ENCODE data around the gene RABEP1. TPM values are rescaled to one million over a fixed set of nuclear protein-coding genes. Genes with fewer than 3 reads are reported as not detected.

RABEP1 gene
- total and polyA plus RNA-seq, 2 experiments from 2014 or later: 37.0 to 88.1 TPM

DNA sequence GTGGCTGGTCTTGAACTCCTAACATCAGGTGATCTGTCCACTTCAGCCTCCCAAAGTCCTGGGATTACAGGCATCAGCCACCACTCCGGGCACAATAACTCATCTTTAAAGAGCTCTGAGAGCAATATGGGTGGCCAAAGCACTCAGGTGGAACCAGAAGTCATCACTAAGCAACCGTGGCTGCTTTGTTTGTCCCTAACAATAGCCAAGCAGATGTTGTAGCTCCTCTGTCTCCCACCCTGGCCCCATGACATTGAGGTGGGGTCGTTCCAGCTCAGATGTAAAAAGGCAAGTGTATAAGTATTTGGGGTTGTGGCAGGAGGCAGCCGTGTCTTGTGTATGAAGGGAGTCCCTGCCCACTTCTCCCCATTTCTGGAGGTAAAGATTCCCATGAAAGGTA, 43.8 kb upstream of the RABEP1 start:
- Histone ChIP-seq H2AFZ (no peak overlapping the region), H3K27ac (ENCODE audit: low read depth) (no peak overlapping the region), H3K9me2 (ENCODE audit: insufficient read depth) (no peaks in the 10 kb centered on the region), H3K4me3 (no peak overlapping the region), H3K4me2 (no peak overlapping the region), H3K79me2 (replicated peaks; ENCODE audit: insufficient read depth) (no peaks in the 10 kb centered on the region), H3K36me3 (ENCODE audit: insufficient read depth) (no peaks in the 10 kb centered on the region), H3K4me1 (ENCODE audit: insufficient read depth) (no peaks in the 10 kb centered on the region), H3F3A (replicated peaks; ENCODE audit: low read depth) (no peaks in the 10 kb centered on the region), H3K27me3 (ENCODE audit: insufficient read depth) (no peaks in the 10 kb centered on the region), H4K20me1 (replicated peaks; ENCODE audit: insufficient read depth) (no peaks in the 10 kb centered on the region)
- ATAC-seq (no peak), DNase-seq (ENCODE audit: low spot score) (no peak)
- Mint-ChIP-seq H3K27ac (no peak overlapping the region), H3K4me3 (no peak overlapping the region), H3K27me3 (ENCODE audit: insufficient read depth, low read depth, poor library complexity) (peaks cover 2% of the 10 kb centered on the region), H3K9me3 (no peaks in the 10 kb centered on the region; the same call in 2 of the 3 replicates), H3K36me3 (ENCODE audit: low read depth) (no peaks in the 10 kb centered on the region), H3K4me1 (no peaks in the 10 kb centered on the region)
- TF ChIP-seq POLR2AphosphoS5 (IDR thresholded peaks at IDR 0.05; ENCODE audit: low read depth): no peak
- TF ChIP-seq ZNF331 (CRISPR knock-in tag; IDR thresholded peaks at IDR 0.05; ENCODE audit: low read depth): no peak
- TF ChIP-seq NANOG (IDR thresholded peaks at IDR 0.05; ENCODE audit: borderline replicate concordance): no peak
- TF ChIP-seq, protein P1, sequence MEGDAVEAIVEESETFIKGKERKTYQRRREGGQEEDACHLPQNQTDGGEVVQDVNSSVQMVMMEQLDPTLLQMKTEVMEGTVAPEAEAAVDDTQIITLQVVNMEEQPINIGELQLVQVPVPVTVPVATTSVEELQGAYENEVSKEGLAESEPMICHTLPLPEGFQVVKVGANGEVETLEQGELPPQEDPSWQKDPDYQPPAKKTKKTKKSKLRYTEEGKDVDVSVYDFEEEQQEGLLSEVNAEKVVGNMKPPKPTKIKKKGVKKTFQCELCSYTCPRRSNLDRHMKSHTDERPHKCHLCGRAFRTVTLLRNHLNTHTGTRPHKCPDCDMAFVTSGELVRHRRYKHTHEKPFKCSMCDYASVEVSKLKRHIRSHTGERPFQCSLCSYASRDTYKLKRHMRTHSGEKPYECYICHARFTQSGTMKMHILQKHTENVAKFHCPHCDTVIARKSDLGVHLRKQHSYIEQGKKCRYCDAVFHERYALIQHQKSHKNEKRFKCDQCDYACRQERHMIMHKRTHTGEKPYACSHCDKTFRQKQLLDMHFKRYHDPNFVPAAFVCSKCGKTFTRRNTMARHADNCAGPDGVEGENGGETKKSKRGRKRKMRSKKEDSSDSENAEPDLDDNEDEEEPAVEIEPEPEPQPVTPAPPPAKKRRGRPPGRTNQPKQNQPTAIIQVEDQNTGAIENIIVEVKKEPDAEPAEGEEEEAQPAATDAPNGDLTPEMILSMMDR (conservative IDR thresholded peaks at IDR 0.05; ENCODE audit: low read depth in 2 of 2): no peak
- TF ChIP-seq ZNF114 (CRISPR knock-in tag; IDR thresholded peaks at IDR 0.05): no peak
- no peak for TF ChIP-seq STAT1 (IDR thresholded peaks at IDR 0.05; ENCODE audit: unreplicated experiment)
- no peak for TF ChIP-seq CREB1 (CRISPR knock-in tag; IDR thresholded peaks at IDR 0.05; ENCODE audit: low read depth)
- TF ChIP-seq EZH2 (IDR thresholded peaks at IDR 0.05; ENCODE audit: low read depth, unreplicated experiment): no peak
- no peak for TF ChIP-seq JUNB (IDR thresholded peaks at IDR 0.05; ENCODE audit: unreplicated experiment)
- TF ChIP-seq, protein P2, sequence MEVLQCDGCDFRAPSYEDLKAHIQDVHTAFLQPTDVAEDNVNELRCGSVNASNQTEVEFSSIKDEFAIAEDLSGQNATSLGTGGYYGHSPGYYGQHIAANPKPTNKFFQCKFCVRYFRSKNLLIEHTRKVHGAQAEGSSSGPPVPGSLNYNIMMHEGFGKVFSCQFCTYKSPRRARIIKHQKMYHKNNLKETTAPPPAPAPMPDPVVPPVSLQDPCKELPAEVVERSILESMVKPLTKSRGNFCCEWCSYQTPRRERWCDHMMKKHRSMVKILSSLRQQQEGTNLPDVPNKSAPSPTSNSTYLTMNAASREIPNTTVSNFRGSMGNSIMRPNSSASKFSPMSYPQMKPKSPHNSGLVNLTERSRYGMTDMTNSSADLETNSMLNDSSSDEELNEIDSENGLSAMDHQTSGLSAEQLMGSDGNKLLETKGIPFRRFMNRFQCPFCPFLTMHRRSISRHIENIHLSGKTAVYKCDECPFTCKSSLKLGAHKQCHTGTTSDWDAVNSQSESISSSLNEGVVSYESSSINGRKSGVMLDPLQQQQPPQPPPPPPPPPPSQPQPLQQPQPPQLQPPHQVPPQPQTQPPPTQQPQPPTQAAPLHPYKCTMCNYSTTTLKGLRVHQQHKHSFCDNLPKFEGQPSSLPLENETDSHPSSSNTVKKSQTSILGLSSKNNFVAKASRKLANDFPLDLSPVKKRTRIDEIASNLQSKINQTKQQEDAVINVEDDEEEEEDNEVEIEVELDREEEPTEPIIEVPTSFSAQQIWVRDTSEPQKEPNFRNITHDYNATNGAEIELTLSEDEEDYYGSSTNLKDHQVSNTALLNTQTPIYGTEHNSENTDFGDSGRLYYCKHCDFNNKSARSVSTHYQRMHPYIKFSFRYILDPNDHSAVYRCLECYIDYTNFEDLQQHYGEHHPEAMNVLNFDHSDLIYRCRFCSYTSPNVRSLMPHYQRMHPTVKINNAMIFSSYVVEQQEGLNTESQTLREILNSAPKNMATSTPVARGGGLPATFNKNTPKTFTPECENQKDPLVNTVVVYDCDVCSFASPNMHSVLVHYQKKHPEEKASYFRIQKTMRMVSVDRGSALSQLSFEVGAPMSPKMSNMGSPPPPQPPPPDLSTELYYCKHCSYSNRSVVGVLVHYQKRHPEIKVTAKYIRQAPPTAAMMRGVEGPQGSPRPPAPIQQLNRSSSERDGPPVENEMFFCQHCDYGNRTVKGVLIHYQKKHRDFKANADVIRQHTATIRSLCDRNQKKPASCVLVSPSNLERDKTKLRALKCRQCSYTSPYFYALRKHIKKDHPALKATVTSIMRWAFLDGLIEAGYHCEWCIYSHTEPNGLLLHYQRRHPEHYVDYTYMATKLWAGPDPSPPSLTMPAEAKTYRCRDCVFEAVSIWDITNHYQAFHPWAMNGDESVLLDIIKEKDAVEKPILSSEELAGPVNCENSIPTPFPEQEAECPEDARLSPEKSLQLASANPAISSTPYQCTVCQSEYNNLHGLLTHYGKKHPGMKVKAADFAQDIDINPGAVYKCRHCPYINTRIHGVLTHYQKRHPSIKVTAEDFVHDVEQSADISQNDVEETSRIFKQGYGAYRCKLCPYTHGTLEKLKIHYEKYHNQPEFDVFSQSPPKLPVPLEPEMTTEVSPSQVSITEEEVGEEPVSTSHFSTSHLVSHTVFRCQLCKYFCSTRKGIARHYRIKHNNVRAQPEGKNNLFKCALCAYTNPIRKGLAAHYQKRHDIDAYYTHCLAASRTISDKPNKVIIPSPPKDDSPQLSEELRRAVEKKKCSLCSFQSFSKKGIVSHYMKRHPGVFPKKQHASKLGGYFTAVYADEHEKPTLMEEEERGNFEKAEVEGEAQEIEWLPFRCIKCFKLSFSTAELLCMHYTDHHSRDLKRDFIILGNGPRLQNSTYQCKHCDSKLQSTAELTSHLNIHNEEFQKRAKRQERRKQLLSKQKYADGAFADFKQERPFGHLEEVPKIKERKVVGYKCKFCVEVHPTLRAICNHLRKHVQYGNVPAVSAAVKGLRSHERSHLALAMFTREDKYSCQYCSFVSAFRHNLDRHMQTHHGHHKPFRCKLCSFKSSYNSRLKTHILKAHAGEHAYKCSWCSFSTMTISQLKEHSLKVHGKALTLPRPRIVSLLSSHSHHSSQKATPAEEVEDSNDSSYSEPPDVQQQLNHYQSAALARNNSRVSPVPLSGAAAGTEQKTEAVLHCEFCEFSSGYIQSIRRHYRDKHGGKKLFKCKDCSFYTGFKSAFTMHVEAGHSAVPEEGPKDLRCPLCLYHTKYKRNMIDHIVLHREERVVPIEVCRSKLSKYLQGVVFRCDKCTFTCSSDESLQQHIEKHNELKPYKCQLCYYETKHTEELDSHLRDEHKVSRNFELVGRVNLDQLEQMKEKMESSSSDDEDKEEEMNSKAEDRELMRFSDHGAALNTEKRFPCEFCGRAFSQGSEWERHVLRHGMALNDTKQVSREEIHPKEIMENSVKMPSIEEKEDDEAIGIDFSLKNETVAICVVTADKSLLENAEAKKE (CRISPR knock-in tag; IDR thresholded peaks at IDR 0.05): no peak
- TF ChIP-seq, protein P3, sequence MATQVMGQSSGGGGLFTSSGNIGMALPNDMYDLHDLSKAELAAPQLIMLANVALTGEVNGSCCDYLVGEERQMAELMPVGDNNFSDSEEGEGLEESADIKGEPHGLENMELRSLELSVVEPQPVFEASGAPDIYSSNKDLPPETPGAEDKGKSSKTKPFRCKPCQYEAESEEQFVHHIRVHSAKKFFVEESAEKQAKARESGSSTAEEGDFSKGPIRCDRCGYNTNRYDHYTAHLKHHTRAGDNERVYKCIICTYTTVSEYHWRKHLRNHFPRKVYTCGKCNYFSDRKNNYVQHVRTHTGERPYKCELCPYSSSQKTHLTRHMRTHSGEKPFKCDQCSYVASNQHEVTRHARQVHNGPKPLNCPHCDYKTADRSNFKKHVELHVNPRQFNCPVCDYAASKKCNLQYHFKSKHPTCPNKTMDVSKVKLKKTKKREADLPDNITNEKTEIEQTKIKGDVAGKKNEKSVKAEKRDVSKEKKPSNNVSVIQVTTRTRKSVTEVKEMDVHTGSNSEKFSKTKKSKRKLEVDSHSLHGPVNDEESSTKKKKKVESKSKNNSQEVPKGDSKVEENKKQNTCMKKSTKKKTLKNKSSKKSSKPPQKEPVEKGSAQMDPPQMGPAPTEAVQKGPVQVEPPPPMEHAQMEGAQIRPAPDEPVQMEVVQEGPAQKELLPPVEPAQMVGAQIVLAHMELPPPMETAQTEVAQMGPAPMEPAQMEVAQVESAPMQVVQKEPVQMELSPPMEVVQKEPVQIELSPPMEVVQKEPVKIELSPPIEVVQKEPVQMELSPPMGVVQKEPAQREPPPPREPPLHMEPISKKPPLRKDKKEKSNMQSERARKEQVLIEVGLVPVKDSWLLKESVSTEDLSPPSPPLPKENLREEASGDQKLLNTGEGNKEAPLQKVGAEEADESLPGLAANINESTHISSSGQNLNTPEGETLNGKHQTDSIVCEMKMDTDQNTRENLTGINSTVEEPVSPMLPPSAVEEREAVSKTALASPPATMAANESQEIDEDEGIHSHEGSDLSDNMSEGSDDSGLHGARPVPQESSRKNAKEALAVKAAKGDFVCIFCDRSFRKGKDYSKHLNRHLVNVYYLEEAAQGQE (IDR thresholded peaks at IDR 0.05; ENCODE audit: unreplicated experiment): no peak
- TF ChIP-seq, protein P4, sequence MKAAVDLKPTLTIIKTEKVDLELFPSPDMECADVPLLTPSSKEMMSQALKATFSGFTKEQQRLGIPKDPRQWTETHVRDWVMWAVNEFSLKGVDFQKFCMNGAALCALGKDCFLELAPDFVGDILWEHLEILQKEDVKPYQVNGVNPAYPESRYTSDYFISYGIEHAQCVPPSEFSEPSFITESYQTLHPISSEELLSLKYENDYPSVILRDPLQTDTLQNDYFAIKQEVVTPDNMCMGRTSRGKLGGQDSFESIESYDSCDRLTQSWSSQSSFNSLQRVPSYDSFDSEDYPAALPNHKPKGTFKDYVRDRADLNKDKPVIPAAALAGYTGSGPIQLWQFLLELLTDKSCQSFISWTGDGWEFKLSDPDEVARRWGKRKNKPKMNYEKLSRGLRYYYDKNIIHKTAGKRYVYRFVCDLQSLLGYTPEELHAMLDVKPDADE (IDR thresholded peaks at IDR 0.05): no peak
- TF ChIP-seq EZH2phosphoT487 (IDR thresholded peaks at IDR 0.05; ENCODE audit: unreplicated experiment): no peak

All from GM23338 (cell line).